GM18868 (cell line): Measurements from ENCODE around the gene NES.

Experiments used
- ATAC-seq: cut with Tn5 transposase; IDR thresholded peaks from one replicate; pipeline ENCODE4 v1.9.1; 2021; ENCODE audit warnings: mild to moderate bottlenecking, moderate library complexity; ENCODE audit not compliant: unreplicated experiment

Gene NES

DNA sequence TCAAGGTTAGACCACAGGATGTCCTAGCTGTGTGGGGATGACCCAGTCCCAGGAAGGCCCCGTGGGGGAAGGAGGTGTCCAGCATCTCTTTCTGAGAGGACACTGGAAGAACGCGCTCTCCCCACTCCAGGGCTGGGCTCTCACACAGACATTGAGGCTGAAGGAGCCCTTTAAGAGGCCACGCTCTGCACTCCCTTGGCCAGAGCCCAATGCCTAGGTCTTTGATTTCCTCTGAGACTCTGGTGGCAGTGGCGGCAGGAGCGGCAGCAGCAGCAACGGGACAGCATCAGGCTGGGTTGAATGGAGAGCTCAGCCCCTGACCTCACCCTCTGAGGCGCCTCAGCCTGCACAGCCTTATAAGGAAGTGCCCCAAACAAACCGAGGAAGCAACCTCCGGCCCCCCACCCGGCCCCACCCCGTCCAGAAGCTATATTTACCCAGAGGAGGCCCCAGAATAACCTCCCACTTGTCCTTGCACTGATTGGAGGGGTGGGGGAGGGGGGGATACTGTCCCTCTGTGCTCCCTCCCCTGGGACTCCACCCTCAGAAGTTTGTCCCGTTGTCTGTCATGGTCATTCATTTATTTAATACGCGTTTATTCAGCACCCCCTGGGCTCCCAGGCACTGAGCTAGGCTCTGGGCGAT lies 12.3 kb downstream of the NES start:
- ATAC-seq, result peak; percentile 32

DNA sequence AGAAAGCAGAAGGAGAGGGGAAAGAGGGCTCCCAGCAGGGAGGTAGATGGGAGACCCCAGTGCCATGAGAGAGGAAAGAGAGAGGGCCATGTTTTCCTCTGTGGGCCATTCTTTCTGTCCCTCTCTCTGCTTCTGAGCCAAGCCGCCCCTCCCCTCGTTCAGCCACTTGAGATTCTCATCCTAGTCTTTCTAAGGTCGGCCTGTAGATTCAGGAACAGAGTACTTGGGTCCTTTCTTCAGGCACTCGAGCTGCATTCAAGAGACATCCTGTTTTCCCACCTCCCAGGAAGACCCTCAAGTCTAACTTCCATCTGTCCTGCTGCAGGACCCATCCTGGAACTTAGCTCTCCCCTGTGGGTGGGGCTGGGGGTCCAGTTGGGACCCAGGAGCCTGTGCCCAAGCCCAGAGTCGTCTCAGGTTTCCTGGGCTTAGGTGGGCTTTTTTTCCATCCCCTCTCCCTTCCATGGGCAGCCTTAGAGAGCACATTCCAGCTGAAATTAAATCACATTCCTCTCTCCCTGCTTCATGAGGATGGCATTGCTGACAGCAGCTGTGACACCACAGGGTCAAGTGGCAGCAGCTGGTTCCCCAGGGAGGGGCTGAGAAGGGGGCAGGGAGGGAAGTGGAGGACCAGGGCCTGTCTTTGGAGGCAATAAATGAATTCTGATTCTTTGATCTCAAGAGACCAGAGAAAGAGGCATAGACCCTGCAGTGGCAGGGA lies 13.0 kb downstream of the NES start:
- ATAC-seq, result no peak

DNA sequence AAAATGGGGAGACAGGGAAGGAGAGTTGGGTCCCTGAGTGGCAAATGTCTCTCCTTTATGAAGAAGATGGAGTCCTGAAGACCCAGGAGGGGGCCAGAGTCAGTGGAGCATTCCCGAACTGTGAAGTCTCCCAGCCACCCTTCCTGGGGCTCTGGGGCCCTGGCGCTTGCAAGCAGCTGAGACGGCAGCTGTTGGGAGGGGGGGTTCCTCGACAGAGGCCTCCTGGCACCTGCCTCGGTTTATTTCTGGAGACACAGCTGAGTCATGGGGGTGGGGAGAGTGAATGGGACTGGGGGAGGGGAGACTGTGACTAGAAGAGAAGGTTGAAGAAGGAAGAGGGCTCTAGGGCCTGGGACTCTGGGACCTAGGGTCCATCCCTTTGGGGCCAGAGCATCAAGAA lies 14.0 kb downstream of the NES start:
- no peak for ATAC-seq

DNA sequence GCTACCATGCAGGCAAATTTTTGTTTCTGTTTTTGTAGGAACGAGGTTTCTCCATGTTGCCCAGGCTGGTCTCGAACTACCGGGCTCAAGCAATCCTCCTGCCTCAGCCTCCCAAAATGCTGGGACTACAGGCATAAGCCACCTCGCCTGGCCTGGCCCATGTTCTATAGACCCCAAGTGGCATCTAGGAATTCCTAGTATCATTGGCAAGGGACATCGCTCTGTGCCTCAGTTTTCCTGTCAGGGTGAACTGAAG lies 14.5 kb downstream of the NES start:
- no peak for ATAC-seq

DNA sequence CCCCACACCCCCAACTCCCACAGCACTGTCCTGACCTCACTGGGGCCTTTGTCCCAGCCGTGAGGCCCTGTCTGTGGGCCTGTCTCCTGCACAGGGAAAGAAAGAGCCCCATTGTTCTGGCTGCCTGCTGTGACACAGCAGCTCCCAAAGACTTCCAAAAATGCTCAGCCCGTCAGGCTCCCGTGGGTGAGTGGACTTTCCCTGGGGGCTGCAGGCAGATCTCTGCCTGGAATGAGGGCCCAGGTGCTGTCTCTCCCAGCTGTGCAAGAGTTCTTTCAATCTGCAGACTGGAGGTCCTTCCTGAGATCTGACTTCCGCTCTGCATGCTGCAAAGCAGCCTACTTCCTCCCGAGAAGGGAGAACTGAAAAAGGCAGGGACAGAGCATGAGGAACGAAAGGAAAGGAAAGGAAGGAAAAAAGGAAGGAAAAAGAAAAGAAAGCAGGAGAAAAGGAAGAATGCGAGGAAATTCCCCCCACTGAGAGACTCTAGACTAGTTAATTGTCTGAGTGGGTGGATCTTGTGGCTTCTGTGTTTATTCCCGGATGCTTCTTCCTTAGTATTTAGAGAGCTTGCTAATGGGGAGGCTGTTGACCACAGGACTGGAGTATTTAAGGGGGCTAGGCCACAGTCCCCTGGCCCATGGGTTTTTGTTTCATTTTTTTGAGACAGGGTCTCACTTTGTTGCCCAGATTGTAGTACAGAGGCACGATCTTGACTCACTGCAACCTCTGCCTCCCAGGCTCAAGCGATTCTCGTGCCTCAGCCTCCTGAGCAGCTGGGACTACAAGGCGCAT lies 15.0 kb downstream of the NES start:
- no peak for ATAC-seq

DNA sequence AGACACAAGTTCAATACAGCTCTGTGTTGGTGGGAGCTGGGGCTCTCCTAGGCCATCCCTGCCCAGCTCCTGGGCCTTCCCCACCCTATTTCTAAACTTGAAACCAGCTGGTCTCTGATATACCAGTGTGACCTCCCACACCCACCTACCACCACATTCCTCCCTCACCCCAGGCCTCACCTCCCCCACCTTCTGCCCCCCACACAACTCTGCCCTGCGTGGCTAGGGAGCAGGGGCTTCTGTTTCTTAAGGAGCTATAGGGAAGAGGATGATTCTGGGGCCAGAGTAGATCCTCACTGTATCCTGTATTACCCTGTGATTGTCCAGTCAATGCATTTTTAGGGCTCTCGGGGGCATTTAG lies 16.5 kb downstream of the NES start:
- ATAC-seq, result no peak

DNA sequence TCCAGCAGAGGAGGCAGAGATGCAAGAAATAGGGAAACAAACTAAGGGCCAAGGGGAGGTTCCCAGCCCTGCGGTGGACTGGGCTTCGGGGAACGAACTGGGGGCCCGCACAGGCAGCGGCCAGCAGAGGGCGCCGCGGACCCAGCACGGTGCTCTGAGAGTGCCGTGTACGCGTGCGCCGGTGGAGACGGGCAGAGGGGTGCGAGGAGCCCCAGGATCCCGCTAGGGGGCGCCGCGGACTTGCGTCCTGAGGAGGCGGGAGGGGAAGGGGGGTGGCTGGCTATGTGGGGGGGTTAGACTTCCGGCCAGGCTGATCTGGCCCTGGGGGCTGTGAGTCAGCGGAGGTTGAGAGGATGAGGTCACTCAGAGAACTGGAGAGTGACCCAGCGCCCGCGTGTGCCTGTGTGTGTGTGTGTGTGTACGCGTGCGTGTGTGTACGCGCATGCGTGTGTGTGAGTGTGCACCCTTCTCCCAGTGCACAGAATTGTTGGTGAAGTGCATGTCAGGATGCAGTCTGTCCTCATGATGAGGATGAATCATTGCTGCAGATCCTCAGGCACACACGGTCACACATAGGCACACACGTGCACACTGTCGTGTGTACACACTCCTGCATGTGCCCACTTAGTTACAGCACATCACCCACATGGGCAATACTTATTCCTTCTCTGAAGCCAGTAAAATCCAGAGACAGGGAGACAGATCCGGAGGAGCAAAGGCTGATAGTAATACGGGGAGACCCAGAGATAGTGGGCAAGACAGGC lies 17.0 kb downstream of the NES start:
- ATAC-seq, result peak; percentile 64

DNA sequence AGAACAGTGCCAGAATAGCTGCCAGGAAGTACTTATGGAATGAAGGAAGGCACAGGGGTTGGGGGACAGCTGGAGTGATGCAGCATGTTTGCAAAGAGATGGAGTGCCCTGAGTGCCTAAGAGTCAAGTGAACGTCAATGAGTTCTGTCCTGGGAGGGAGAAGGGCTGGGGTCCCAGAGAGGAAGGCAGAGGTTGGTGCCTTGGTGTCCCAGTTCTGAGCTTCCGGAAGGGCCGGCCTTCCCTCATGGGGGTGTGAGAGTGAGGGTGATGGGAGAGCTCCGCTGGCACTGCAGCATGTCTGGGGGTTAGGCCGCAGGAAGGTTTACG lies 17.6 kb downstream of the NES start:
- no peak for ATAC-seq

DNA sequence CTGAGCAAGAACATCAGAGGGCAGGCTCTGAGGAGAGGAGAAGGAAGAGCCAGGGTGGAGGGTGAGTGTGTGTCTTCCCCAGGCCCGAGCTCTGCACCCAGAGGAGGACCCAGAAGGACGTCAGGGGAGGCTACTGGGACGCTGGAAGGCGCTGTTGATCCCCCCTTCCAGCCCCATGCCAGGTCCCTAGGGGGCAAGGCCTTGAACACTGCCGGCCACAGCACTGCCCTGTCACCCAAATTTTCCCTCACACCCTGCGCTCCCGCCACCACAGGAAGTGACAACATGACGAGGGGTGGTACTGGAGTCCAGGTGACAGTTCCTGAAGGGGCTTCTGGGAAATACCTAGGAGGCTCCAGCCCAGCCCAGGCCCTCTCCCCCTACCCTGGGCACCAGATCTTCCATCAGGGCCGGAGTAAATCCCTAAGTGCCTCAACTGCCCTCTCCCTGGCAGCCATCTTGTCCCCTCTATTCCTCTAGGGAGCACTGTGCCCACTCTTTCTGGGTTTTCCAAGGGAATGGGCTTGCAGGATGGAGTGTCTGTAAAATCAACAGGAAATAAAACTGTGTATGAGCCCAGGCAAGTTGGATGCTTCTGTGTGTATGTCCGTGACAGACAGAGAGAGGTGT lies 18.1 kb downstream of the NES start:
- no peak for ATAC-seq

DNA sequence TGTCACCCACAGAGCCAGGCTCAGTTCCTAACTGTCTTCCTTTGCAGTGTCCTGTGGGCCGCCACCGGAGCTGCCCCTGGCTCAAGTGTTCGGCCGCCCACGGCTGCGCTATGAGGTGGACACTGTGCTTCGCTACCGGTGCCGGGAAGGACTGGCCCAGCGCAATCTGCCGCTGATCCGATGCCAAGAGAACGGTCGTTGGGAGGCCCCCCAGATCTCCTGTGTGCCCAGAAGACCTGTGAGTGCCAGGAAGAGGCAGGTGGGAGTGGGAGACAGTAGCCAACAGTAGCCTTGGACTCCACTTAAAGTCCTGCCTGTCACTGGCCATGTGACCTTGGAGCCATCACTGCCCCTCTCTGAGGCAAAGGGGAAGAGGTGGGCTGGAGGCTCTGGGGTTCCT lies 18.7 kb downstream of the NES start:
- ATAC-seq, result no peak

DNA sequence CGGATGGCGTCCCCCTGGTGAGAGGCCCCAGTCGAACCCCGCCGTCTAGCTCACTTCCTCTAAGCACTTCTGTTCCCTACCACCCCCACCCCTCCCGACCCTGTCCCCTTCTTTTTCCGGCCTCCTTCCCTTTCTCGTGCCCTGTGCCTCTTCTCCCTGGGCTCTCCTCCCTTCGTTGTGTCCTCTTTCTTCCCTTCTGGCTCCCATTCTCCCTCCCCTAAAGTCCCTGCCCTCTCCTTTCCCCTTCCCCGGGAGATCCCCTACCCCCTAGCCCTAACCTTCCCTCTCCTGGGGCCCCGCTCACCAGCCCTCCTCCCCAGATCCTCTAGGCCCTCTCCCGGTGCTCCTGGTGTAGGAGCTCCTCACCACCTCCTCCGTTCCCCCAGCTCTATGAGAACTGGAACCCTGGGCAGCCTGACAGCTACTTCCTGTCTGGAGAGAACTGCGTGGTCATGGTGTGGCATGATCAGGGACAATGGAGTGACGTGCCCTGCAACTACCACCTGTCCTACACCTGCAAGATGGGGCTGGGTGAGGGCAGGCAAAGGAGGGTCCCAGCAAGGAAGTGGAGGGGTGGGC lies 19.4 kb downstream of the NES start:
- ATAC-seq, result no peak

DNA sequence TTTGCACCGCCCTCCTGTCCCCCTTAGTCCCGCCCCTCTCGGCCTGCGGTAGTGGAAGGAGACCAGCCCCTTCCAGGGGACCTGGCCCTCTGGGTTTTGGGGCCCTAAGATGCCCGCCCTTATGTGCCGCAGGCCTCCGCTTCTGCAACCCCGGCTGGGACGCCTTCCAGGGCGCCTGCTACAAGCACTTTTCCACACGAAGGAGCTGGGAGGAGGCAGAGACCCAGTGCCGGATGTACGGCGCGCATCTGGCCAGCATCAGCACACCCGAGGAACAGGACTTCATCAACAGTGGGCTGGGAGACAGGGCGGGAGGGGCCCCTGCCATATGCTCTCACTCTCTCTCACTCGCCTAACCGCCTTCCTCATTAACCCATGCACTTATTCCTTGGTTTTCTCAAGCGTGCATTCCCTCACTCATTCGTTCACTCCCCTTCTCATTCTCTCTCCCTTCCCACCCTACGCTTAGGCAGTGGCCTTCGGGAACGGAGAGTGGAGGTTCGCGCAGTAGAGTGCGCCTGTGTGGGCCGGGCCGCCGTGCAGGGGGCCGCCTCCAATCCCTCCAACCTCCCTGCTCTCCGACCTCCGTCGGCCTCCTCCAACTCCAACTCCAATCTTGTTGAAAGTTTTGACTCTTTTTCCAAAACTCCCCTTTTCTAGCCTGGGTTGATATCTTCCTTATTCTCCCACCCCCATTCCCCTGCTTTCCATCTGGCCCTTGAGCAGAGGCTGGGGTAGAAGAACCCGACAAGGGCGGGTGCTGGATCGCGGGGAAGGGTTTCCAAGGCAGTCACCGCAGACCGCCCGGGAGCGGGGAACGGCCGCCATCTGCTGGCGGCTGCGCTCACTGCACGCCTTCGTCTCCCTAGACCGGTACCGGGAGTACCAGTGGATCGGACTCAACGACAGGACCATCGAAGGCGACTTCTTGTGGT lies 20.1 kb downstream of the NES start:
- no peak for ATAC-seq

DNA sequence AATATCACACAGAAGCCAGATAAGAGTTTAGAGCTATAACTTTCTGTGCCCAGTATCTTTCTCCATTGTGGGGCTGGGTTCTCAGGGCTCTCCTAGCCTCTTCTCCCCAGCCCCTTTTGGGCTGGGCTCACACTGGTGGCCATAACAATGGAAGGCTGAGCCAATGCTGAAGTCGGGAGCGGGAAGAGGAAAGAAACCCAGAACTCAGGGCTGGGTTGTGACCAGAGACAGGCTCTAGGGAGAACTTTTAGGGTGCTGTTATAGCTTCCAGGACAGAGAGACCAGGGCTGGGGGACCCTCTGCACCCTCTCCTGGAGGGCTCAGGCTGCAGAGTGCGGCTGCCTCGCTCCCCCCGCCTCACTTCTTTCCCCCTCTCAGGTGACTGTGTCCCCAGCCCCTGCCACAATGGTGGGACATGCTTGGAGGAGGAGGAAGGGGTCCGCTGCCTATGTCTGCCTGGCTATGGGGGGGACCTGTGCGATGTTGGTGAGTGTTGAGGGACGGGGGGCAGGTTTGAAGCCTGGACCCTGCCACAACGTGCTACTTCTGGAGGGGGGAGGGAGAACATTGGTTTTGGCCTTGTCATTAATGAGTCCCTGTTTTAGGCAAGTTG lies 21.2 kb downstream of the NES start:
- ATAC-seq, result no peak

DNA sequence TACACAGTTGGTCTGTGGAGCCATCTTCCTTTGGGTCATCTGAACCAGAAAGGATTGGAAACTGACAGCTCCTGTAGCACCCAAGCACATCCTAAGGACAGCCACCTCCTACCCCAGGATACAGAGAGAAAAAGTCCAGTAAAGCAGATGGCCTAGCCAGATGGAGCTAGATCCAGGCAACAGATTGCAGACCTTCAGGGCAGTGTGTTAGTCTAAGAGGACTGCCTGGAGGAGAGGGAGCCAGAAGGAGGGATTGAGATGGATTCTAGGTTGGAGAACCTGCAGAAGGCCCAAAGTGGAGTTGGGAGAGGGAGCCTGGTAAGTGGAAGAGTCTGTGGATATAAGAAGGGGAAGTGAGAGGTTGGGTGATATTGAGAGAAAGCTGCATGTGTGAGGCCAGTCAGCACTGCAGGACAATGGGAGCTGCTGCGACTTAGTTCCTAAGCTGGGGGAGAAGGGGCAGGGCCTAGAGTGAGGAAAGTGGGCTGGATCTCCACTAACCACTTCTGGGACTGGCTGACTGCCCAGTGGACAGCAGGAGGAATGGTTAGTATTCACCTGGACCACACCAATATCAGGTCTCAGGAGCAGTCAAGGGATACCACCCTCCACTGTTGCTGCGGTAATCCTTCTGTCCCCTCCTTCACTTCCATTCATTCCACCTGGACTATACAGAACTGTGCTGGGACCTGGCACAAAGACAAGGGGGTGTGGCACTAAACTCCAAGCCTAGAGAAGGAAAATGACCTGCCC lies 21.9 kb downstream of the NES start:
- ATAC-seq, result no peak

DNA sequence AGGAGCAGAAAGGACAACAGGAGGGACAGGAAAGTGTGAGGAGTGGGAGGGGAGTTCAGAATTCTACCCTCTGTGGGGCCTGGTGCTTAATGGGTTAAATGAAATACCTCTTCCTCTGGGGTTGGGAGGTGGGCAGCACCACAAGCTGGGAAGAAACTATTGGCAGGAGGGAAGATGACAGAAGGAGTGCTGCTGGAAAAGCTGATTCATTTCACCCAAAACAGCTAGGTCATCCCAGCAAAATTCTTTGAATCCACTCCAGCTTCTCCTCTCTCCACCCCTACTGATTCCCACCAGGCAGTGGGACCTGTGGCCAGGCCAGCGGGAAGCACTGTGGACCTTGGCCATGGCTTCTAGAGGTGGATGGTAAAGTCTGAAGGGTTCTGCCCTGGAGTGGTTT lies 22.5 kb downstream of the NES start:
- ATAC-seq, result no peak

DNA sequence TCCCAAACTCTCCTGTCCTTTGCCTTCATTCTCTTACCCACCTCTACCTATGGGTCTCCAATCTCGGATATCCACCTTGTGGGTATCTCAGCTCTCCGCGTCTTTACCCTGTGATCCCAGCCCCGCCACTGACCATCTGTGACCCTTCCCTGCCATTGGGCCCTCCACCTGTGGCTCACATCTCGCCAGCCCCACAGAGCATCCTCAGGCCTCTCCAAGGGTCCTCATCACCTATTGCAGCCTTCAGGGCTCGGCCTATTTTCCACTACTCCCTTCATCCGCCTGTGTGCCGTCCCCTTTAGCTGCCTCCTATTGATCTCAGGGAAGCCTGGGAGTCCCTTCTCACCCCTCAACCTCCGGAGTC lies 24.2 kb downstream of the NES start:
- ATAC-seq, result no peak

DNA sequence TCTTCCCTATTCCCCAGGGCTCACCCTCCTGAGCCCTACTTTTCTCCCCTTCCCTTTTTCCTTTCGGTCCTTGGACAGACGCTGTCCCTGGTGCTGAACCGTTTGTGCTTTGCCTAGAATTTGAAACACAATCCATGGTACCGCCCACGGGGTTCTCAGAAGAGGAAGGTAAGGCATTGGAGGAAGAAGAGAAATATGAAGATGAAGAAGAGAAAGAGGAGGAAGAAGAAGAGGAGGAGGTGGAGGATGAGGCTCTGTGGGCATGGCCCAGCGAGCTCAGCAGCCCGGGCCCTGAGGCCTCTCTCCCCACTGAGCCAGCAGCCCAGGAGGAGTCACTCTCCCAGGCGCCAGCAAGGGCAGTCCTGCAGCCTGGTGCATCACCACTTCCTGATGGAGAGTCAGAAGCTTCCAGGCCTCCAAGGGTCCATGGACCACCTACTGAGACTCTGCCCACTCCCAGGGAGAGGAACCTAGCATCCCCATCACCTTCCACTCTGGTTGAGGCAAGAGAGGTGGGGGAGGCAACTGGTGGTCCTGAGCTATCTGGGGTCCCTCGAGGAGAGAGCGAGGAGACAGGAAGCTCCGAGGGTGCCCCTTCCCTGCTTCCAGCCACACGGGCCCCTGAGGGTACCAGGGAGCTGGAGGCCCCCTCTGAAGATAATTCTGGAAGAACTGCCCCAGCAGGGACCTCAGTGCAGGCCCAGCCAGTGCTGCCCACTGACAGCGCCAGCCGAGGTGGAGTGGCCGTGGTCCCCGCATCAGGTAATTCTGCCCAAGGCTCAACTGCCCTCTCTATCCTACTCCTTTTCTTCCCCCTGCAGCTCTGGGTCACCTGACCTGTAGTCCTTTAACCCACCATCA lies 24.8 kb downstream of the NES start:
- ATAC-seq, result no peak

DNA sequence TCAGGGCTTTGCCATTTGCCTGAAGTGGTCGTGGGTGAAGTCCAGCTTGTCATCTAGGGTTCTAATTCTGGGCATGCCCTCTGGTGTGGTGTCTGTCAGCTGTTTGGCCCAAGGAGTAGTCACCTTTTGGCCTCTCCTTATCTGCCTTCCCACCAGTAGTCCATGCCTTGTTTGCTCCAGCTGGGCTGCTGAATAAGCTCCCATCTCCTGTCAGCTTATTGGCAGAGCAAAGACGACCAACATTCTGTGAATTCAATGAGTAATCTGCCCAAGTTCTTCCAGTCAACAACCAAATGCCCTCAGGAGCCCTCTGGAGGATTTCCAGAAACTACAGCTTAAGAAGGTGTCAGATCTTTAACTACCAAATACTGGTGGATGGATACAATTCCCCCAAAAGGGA lies 28.3 kb downstream of the NES start:
- ATAC-seq, result no peak
